KOPT-K1 (cell line): ENCODE measurements around the gene ATM.

Source experiments
- H3K27ac ChIP-seq: fragments of 200-600 bp; sonication (generic); 2 replicates; pipeline ENCODE4 v1.5.1; 2016; ENCODE audit warnings: antibody characterized with exemption, mild to moderate bottlenecking, low read depth, low read length; ENCODE audit not compliant: poor library complexity, severe bottlenecking
- H3K36me3 ChIP-seq: fragments of 200-600 bp; sonication (generic); 2 replicates; pipeline ENCODE4 v1.5.1; 2017; ENCODE audit warnings: antibody characterized with exemption, mild to moderate bottlenecking, low read length, moderate library complexity; ENCODE audit not compliant: insufficient read depth
- H3K9me3 ChIP-seq: fragments of 200-600 bp; sonication (generic); 2 replicates; pipeline ENCODE4 v1.5.1; 2017; ENCODE audit warnings: antibody characterized with exemption, low read length, mild to moderate bottlenecking; ENCODE audit not compliant: insufficient read depth, poor library complexity, severe bottlenecking

The ATM gene

DNA sequence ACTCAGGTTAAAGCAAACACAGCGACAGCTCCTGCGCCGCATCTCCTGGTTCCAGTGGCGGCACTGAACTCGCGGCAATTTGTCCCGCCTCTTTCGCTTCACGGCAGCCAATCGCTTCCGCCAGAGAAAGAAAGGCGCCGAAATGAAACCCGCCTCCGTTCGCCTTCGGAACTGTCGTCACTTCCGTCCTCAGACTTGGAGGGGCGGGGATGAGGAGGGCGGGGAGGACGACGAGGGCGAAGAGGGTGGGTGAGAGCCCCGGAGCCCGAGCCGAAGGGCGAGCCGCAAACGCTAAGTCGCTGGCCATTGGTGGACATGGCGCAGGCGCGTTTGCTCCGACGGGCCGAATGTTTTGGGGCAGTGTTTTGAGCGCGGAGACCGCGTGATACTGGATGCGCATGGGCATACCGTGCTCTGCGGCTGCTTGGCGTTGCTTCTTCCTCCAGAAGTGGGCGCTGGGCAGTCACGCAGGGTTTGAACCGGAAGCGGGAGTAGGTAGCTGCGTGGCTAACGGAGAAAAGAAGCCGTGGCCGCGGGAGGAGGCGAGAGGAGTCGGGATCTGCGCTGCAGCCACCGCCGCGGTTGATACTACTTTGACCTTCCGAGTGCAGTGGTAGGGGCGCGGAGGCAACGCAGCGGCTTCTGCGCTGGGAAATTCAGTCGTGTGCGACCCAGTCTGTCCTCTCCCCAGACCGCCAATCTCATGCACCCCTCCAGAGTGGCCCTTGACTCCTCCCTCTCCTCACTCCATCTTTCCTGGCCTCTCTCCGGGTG is at the start of gene ATM, which contains the start of gene NPAT:
Gene ATM (plus strand): TSS at position 494 of the 774 bp plus-strand sequence. CDS start 4,558 bp downstream, outside the sequence.
Gene NPAT (minus strand): TSS at position 65 of the 774 bp plus-strand sequence. CDS start 102 bp downstream, outside the sequence.
- H3K9me3 ChIP-seq: no peaks in the 10 kb centered on the region
- H3K36me3 ChIP-seq: peaks cover 25% of the 10 kb centered on the region
- H3K27ac ChIP-seq: peak within 1 kb of the TSS; percentile 90

DNA sequence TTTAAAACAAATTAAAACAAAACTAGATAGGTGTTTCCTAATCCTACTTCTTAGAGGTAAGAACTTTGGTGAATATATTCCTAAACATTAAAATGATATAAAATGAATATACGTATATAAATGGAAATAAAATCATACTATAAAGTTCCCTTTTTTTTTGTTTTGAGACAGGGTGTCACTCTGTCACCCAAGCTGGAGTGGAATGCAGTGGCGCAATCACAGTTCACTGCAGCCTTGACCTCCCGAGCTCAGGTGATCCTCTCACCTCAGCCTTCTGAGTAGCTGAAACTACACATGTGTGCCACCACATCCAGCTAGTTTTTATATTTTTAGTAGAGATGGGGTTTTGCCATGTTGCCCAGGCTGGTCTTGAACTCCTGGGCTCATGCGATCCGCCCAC is 45.3 kb upstream of the ATM start:
- peaks cover 97% of the 10 kb centered on the region for H3K36me3 ChIP-seq
- no peaks in the 10 kb centered on the region for H3K9me3 ChIP-seq
- H3K27ac ChIP-seq: no peak overlapping the region

DNA sequence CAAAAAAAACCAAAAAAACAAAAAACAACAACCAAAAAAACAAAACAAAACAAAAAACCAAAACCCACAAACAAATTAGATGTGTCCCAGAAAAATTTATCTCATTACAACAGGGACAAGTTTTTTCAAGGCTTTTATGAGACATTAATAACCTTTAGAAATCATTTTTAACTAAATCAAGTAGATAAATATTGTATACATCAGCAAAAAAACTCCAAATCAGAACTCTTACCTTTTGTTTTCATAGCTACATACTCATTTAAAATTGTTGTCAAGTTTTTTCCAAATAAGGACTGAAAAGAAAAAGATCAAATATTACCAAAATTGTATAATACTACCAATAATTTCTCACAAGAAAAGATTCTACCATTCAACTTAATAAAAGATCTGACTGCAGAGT is 29.1 kb upstream of the ATM start:
- Histone ChIP-seq H3K27ac (no peak overlapping the region), H3K36me3 (peaks cover 99% of the 10 kb centered on the region), H3K9me3 (no peaks in the 10 kb centered on the region)

DNA sequence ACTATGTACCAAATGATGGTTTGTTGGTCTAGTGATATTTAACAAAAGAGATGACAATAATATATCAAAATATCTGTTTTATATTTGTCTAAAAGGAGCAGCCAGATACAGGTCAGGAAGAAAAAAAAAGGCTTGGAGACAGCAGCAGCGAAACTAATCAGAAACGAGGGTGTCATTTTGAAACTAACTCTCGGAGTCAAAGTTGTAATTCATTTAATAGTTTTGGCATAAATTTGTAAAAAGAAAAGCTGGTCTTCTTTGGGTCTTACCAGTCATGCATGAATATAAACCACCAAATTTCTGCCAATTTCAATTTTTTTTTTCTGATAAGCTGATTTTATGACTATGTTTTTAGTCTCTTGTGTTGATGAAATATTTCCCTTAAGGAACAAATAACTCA is 26.0 kb upstream of the ATM start:
- Histone ChIP-seq H3K9me3 (no peaks in the 10 kb centered on the region), H3K36me3 (peaks cover 97% of the 10 kb centered on the region), H3K27ac (no peak overlapping the region)

- Histone ChIP-seq H3K9me3 (no peaks in the 10 kb centered on the region), H3K36me3 (peaks cover 97% of the 10 kb centered on the region), H3K27ac (no peak overlapping the region)
Observed at GRCh38 chr11:108197351-108197750, 25.5 kb upstream of the ATM start.

- H3K36me3 ChIP-seq: peaks cover 97% of the 10 kb centered on the region
- no peak overlapping the region for H3K27ac ChIP-seq
- peaks cover 2% of the 10 kb centered on the region for H3K9me3 ChIP-seq
Observed at GRCh38 chr11:108198833-108199232, 24.0 kb upstream of the ATM start.

GRCh38 chr11:108199446-108200321 is 23.2 kb upstream of the ATM start:
- Histone ChIP-seq H3K27ac (no peak overlapping the region), H3K36me3 (peaks cover 97% of the 10 kb centered on the region), H3K9me3 (peaks cover 10% of the 10 kb centered on the region)

- Histone ChIP-seq H3K27ac (no peak overlapping the region), H3K9me3 (peaks cover 44% of the 10 kb centered on the region), H3K36me3 (peaks cover 97% of the 10 kb centered on the region)
Observed at GRCh38 chr11:108203075-108203474, 19.8 kb upstream of the ATM start.

DNA sequence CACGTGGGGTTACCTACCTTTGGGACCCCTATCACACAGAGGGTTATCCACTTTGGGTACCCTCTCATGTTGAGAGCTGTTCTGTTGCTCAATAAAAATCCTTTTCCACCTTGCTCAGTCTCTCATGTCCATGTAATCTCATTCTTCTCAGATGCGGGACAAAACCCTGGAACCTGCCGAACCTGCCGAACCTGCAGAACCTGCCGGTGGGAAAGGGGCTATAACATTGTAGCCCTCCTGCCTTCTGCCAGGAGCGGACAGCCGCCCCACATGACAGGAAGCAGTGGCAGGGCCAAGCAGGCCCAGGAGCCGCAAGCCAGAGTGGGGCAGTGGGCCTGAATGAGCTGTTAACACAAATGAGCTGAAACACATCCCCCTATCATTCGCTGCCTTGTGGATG is 18.5 kb upstream of the ATM start:
- no peak overlapping the region for H3K27ac ChIP-seq
- peaks cover 97% of the 10 kb centered on the region for H3K36me3 ChIP-seq
- H3K9me3 ChIP-seq: peaks cover 56% of the 10 kb centered on the region

- Histone ChIP-seq H3K27ac (no peak overlapping the region), H3K36me3 (peaks cover 97% of the 10 kb centered on the region), H3K9me3 (peaks cover 60% of the 10 kb centered on the region)
Observed at GRCh38 chr11:108204929-108205499, 17.9 kb upstream of the ATM start.

- H3K36me3 ChIP-seq: peaks cover 99% of the 10 kb centered on the region
- H3K27ac ChIP-seq: no peak overlapping the region
- H3K9me3 ChIP-seq: peaks cover 64% of the 10 kb centered on the region
Observed at GRCh38 chr11:108206171-108206570, 16.7 kb upstream of the ATM start.

GRCh38 chr11:108206969-108207682 is 15.7 kb upstream of the ATM start:
- H3K36me3 ChIP-seq: peaks cover 100% of the 10 kb centered on the region
- H3K27ac ChIP-seq: no peak overlapping the region
- peaks cover 72% of the 10 kb centered on the region for H3K9me3 ChIP-seq

DNA sequence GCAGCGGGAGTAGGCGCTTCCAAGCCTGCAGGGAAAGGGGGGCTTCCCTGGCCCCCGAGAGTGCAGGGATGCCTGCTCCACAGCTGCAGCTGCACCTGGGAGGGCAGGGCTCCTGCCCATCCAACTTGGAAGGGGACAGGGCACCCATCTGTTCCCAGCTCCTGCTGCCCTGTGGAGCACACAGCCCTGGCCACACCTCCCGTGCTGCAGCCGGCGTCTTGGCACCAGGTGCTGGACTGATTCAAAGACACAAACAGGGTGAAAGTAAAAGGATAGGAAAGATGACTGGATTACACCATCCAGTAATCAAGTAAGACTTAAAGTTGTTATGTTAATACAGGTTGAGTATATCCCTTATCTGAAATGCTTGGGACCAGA is 15.2 kb upstream of the ATM start:
- H3K27ac ChIP-seq: no peak overlapping the region
- H3K36me3 ChIP-seq: peaks cover 100% of the 10 kb centered on the region
- peaks cover 72% of the 10 kb centered on the region for H3K9me3 ChIP-seq

GRCh38 chr11:108210441-108210840 is 12.4 kb upstream of the ATM start:
- Histone ChIP-seq H3K36me3 (peaks cover 99% of the 10 kb centered on the region), H3K9me3 (peaks cover 54% of the 10 kb centered on the region), H3K27ac (no peak overlapping the region)
